ENCODE results near the gene DEUP1.

DNA sequence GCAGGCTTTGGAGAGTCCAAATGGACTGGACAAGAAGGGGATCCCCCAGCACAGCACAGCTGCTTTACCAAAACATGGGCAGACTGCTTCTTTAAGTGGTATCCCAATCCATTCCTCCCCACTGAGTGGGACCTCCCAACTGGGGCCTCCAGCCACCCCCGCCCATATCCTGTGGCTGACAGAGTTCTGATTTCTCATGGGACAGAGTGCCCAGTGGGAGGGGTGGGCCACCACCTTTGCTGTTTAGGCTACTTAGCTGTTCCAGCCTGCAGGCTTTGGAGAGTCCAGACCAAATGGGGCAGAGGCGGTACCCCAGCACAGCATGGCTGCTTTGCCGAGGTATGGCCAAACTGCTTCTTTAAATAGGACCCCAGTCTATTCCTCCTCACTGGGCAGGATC lies 26.9 kb upstream of the DEUP1 start:
- TF ChIP-seq ZFX (IDR thresholded peaks at IDR 0.05): no peak
- TF ChIP-seq, protein P1, sequence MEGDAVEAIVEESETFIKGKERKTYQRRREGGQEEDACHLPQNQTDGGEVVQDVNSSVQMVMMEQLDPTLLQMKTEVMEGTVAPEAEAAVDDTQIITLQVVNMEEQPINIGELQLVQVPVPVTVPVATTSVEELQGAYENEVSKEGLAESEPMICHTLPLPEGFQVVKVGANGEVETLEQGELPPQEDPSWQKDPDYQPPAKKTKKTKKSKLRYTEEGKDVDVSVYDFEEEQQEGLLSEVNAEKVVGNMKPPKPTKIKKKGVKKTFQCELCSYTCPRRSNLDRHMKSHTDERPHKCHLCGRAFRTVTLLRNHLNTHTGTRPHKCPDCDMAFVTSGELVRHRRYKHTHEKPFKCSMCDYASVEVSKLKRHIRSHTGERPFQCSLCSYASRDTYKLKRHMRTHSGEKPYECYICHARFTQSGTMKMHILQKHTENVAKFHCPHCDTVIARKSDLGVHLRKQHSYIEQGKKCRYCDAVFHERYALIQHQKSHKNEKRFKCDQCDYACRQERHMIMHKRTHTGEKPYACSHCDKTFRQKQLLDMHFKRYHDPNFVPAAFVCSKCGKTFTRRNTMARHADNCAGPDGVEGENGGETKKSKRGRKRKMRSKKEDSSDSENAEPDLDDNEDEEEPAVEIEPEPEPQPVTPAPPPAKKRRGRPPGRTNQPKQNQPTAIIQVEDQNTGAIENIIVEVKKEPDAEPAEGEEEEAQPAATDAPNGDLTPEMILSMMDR (conservative IDR thresholded peaks at IDR 0.05): no peak

All from C4-2B (cell line).